ENCODE data around the gene XRRA1. TPM values are rescaled to one million over a fixed set of nuclear protein-coding genes. Genes with fewer than 3 reads are reported as not detected.
"Not testable (repeated sequence)": the region's sequence is repeated elsewhere in the genome, so short reads cannot be mapped to it uniquely, and the experiment has no call there.

Gene XRRA1
- total RNA-seq, 2 donors from 2014 or later: 6.9 to 14.0 TPM

GRCh38 chr11:74846770-74847169, 102.1 kb downstream of the XRRA1 start:
- no peak for DNase-seq (ENCODE audit: low spot score)
- intact Hi-C loops (cut with DNase I): no loop called here

GRCh38 chr11:74845978-74846517, 102.8 kb downstream of the XRRA1 start:
- DNase-seq (ENCODE audit: low spot score): no peak
- intact Hi-C loops (cut with DNase I): no loop called here

- no peak for DNase-seq (ENCODE audit: low spot score)
- intact Hi-C loops (cut with DNase I): no loop called here
Measured at GRCh38 chr11:74844865-74845264, 104.0 kb downstream of the XRRA1 start.

DNA sequence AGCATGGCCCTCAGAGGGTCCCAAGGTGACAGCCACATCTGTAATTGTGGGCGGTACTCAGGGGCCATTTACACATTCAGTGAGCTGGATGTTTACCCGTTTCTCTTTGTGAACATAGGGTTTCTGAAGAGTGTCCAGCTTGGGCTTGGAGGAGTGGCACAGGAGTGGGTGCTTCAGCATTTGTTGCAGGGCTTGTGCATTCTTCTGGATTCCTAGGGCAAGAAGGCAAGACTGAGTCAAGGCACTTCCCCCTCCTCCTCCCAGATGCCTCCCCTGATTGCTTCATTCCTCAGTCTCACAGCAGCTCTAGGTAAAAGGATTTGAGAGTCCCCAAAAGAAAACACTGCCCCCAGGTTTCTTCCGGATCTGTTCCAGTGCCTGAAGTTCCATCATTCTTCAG, 104.8 kb downstream of the XRRA1 start:
- no peak for DNase-seq (ENCODE audit: low spot score)
- intact Hi-C loops (cut with DNase I): no loop called here

DNA sequence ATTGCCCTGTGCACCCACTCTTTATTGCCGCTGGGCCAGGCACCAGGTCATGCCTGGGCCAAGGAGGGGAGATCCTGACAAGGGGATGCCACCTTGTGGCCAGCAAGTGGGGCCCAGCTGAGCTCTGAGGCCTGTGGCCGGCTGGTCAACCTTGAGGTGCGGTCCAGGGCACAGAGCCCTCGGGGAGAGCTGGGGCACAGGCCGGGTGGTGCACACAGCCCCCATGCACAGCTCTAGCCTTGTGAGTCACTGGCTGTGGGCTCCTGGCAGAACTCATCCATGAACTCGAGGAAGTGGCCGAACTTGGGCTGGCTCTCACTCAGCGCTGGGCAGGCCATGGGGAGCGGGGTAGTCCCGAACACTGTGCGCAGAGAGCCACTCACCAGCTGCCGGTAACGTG, 105.9 kb downstream of the XRRA1 start:
- DNase-seq (ENCODE audit: low spot score): peak; percentile 78
- intact Hi-C loops (cut with DNase I): no loop called here

DNA sequence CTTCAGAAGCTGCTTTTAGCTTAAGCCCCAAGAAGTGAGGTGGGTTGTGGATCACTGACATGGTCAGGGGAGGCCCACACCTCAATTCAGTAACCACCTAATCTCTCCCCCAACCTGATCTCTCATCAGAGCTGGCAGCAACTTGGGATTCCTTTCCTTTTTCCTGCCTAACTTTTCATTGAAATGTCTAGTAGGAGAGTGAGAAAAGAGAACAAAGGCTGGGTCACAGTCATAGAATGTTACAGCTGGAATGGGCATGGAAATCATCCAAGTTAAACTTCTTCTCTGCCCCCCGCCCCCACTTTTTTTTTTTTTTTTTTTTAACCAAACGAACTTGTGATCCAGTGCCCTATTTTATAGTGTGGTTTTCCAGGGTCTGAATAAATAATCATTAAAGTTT, 108.4 kb downstream of the XRRA1 start:
- DNase-seq (ENCODE audit: low spot score): no peak
- intact Hi-C loops (cut with DNase I): no loop called here

DNA sequence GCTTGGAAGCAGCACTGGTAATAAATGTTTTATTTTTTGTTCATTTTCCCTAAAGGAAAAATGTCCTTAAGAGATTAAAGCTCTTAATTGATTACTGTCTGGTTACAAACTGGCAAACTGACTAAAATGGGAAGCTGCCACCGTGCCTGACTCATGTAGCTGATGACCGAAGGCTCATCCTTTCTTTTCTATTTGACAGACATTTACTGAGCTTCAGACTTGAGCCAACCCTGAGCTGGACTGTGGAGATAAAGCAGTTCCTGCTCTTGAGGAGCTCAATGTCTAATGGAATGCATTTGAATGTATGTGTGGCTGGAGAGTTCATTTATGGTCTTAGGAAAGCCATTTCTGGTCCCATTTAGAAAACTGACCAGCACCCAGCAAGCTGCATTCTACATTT, 108.9 kb downstream of the XRRA1 start:
- intact Hi-C loops (cut with DNase I): loop anchor here in 1 of 2 donors (10.0 kb wide), 1 partner anchor 785 kb away; no protein-coding TSS in a partner anchor

GRCh38 chr11:74839446-74839845, 109.4 kb downstream of the XRRA1 start:
- intact Hi-C loops (cut with DNase I): loop anchor here in 1 of 2 donors (10.0 kb wide), 1 partner anchor 785 kb away; no protein-coding TSS in a partner anchor
- no peak for DNase-seq (ENCODE audit: low spot score)

More for the DNA sequence above, 108.9 kb downstream of the XRRA1 start:
- DNase-seq (ENCODE audit: low spot score): no peak

DNA sequence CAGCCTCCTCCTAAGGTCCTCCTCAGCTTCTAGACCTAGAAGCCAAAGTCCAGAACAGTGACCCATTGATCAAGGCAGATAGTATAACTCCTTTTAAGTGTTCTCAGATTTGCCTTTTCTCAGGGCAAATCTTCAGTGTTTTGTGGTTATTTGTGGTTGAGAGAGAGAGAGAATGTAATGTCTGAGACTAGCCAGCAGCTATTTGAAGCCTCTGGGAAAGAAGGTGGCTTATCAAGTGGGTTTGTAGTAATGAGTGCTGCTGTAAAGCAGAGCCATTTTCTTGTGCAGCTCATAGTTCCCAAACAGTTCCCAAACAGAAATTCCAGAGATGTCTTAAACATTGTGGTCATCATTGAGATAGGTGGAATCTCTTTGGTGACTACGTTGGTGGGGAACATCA, 110.7 kb downstream of the XRRA1 start:
- DNase-seq (ENCODE audit: low spot score): no peak
- intact Hi-C loops (cut with DNase I): loop anchor here in 1 of 2 donors (10.0 kb wide), 1 partner anchor 783 kb away; no protein-coding TSS in a partner anchor

DNA sequence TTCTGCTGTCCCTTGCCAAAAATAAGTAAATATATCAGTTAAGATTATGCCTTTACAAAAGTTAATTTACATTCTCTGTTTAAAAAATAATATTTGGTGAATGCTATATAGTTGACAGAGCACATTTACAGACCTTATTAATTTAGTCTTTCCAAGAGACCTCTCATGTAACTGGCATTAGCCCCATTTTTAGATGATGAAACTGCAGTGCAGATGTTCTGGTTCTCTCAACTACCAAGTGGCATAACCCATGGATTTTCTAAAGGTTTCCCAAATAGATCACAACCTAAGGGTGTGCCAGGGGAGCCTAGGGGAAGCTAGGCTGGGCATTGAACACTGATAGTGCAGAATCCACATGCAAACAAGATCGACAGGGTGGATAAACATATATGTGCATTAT, 111.7 kb downstream of the XRRA1 start:
- no peak for DNase-seq (ENCODE audit: low spot score)
- intact Hi-C loops (cut with DNase I): loop anchor here in 1 of 2 donors (10.0 kb wide), 1 partner anchor 782 kb away; no protein-coding TSS in a partner anchor

DNA sequence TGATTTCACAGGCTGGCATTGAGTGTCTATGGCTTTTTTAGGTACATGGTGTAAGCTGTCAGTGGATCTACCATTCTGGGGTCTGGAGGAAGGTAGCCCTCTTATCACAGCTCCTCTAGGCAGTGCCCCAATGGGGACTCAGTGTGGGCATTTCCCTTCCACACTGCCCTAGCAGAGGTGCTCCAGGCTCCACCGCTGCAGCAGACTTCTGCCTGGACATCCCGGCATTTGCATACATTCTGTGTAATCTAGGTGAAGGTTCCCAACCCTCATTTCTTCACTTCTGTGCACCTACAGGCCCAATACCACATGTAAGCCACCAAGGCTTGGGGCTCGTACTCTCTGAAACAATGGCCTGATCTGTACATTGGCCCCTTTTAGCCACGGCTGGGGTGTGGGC, 122.0 kb downstream of the XRRA1 start:
- intact Hi-C loops (cut with DNase I): no loop called here
- DNase-seq (ENCODE audit: low spot score): no peak

DNA sequence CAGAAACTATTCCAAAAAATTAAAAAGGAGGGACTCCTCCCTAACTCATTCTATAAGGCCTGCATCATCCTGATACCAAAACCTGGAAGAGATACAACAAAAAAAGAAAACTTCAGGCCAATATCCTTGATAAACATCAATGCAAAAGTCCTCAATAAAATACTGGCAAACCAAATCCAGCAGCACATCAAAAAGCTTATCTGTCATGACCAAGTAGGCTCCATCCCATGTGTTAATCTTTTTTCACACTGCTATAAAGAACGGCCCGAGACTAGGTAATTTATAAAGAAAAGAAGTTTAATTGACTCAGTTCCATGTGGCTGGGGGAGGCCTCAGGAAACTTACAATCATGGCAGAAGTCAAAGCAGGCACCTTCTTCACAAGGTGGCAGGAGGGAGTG, 123.3 kb downstream of the XRRA1 start:
- intact Hi-C loops (cut with DNase I): loop anchor here in 1 of 2 donors (2.0 kb wide), 1 partner anchor 27 kb away; no protein-coding TSS in a partner anchor
- DNase-seq (ENCODE audit: low spot score): not testable (repeated sequence)

DNA sequence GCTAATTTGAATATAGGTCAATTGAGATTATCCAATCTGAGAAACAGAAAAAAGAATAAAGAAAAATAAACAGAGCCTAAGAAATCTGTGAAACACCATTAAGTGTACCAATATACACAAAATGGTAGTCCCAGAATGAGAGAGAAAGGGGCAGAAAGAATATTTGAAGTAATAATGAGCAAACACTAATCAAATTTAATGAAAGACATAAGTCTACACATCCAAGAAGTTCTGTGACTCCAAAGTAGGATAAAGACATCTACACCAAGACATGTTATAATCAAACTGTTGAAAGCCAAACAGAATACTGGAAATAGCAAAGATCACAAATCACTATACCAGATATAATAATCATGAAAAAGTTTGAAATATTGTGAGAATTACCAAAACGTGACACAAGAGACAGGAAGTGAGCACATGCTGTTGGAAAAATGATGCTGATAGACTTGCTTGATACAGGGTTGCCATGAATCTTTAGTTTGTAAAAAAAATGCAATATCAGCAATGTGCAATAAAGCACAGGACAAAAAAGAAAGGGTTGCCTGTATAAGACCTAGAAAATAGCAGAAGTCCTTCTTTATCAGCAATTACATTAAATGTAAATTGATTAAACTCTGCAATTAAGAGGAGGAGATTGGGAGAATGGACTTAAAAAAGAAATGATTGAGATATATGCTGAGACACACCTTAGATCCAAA, 124.5 kb downstream of the XRRA1 start:
- intact Hi-C loops (cut with DNase I): loop anchor here in 1 of 2 donors (2.0 kb wide), 1 partner anchor 28 kb away; no protein-coding TSS in a partner anchor

DNA sequence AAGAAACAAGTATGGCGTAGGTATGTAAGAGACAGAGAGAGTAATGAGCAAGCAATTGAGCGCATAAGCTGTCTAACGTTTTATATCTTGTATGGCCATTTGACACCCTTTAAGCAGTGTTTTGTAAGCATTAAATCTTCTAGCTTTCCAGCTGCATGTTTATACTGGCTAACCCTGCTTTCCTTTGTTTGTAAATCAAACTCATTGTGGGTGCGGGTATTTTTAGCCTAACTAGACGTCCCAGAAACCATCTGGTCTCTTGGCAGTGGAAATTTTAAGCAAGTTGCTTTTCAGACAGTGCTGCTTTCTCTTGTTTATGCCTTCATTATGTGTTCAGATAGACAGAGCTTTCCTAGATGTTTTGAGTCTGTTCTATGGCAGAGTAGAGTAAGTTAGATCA, 126.7 kb downstream of the XRRA1 start:
- intact Hi-C loops (cut with DNase I): no loop called here
- no peak for DNase-seq (ENCODE audit: low spot score)

More for the DNA sequence above, 124.5 kb downstream of the XRRA1 start:
- DNase-seq (ENCODE audit: low spot score): no peak

DNA sequence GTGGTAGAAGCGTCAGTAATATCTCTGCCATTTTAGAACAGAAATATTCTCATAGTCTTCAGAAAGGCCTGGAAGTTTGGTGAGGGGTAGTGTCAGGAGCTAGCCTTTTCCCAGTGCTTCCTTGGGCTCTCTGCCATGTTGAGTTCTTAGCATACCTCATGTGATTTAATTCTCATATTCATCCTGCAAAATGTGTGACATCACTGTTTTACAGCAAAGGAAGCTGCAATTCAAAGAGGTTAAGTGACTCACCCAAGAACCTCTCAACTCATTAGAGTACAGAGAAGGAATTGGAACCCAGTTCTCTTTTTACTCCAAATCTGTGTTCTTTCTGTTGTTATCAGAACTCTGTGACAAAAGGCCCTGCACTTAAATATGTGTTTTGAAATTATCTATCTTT, 128.1 kb downstream of the XRRA1 start:
- DNase-seq (ENCODE audit: low spot score): no peak
- intact Hi-C loops (cut with DNase I): no loop called here

DNA sequence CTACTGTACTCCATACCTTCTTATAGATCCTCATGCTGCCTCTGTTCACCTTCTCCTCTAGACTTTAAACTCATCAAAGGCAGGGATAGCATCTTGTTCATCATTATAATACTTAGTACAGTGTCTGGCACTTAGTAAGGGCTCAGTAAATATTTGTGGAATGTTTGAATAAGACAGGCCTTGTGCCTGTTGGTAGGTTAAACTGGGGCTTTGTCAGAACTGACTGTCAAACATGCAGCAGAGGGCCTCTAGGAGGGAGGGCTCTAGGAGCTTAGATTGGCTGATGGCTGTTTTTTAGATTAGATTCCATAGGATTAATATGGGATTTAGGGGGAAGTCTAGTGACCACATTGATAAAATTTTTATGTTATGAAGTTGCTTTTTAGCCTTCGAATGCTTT, 129.5 kb downstream of the XRRA1 start:
- DNase-seq (ENCODE audit: low spot score): no peak
- intact Hi-C loops (cut with DNase I): no loop called here

GRCh38 chr11:74818283-74818946, 130.5 kb downstream of the XRRA1 start:
- no peak for DNase-seq (ENCODE audit: low spot score)
- intact Hi-C loops (cut with DNase I): no loop called here

DNA sequence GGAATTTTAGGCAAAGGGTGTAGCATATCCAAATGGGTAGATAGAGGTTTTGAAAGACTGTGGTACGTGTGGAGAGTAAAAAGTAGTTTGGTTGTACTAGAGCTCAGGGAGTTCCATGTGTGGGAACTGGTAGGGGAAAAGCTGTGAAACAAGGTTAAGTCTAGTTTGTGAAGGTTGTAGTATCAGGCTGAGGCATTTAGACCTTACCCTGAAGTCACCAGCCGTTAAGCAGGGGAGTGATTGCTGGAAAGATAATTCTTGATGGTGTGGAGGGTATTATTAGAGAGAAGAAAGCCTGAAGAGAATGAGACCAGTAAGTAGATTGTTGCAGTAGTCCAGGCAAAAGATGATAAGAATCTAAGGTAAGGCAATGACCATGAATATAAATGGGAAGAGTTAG, 132.2 kb downstream of the XRRA1 start:
- no peak for DNase-seq (ENCODE audit: low spot score)
- intact Hi-C loops (cut with DNase I): no loop called here

DNA sequence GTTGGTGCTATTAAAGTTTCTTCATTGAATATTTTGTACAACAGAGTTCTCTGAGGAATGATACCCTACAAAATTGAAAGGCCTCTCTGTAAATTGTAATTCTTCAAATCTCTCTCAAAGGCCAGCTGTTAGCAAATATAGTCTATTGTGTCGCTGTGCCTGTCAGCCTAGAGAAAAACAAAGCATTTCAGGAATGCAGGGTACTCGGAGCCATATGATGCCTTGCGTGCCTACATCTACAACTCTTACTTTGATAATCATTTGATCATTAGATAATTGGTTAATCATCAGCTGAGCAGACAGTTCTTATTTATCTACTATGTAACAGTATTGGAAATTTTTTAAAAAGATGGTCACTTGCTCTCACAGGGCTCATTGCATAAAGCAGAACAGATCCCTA, 132.9 kb downstream of the XRRA1 start:
- intact Hi-C loops (cut with DNase I): no loop called here
- no peak for DNase-seq (ENCODE audit: low spot score)

DNA sequence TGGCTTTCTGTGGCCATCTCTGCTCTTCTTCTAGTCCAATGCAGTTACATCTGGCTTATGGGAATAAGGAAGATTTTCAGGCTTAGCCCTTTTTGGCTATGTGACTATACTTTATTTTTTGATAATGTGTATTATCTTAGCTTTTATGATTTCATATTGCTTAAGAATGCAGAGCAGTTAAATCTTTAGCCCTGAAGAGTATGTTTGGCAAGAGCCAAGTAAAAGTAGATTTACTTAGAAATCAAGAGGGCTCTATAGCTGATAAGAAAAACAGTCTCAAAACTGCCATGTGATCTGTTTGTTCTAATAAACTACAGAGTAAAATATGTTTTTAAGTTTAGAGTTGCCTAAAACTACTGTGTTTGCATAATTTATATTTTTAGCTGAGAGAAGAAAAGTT, 139.1 kb downstream of the XRRA1 start:
- intact Hi-C loops (cut with DNase I): no loop called here
- DNase-seq (ENCODE audit: low spot score): no peak
